ENCODE measurements around the gene FPR2.

- no peak for TF ChIP-seq CTCF (IDR thresholded peaks at IDR 0.05)
- TF ChIP-seq POLR2A (IDR thresholded peaks at IDR 0.05) = no peak
These were observed 24.1 kb downstream of the FPR2 start for GRCh38 chr19:51784922-51785690.

Measured in ovary (tissue), 3 donors.